Airway epithelial cell (primary cell): ENCODE results near the gene GFY. TPM values are rescaled to one million over a fixed set of nuclear protein-coding genes. Genes with fewer than 3 reads are reported as not detected.

Experiments
- total RNA-seq: library from RNA; depleted of rRNA; stranded (reverse); fragments of >200 nt; gene quantifications from 2 replicates; pipeline ENCODE4 v1.2.3, GENCODE V29; 2015

Gene GFY
- not detected in 2 replicates for total RNA-seq

GRCh38 chr19:49425178-49425577 lies at the start of gene GFY:
Gene GFY (plus strand): TSS chr19:49425388. CDS start chr19:49426431, 1,043 bp downstream.

GRCh38 chr19:49387936-49388372 lies 37.2 kb upstream of the GFY start, which contains the start of gene KASH5:
Gene KASH5 (plus strand): TSS chr19:49388249. CDS start chr19:49390884, 2,635 bp downstream.

GRCh38 chr19:49423071-49423984 lies 1.9 kb upstream of the GFY start, which contains the start of gene PTH2:
Gene PTH2 (minus strand): TSS chr19:49423441. CDS start chr19:49423339, 102 bp downstream.

GRCh38 chr19:49441210-49441959 lies 16.2 kb downstream of the GFY start, which contains the start of gene SLC17A7:
Gene SLC17A7 (minus strand): TSS chr19:49441527. CDS start chr19:49441379, 148 bp downstream.

GRCh38 chr19:49451430-49452181 lies 26.4 kb downstream of the GFY start, which contains the start of gene PIH1D1:
Gene PIH1D1 (minus strand): TSS chr19:49451814. CDS start chr19:49451574, 240 bp downstream.

GRCh38 chr19:49453013-49453756 lies 28.0 kb downstream of the GFY start, which contains the start of gene ALDH16A1:
Gene ALDH16A1 (plus strand): TSS chr19:49453225. CDS start chr19:49453332, 107 bp downstream.

GRCh38 chr19:49473868-49474541 lies 48.8 kb downstream of the GFY start, which contains the start of gene FLT3LG:
Gene FLT3LG (plus strand): TSS chr19:49474215. CDS start chr19:49474640, 425 bp downstream.

Other genes starting within 250 kb of the GFY start
- gene SLC6A16, start 100.2 kb upstream of the GFY start, total RNA-seq = not detected in 2 replicates
- gene CD37, start 90.0 kb upstream of the GFY start, total RNA-seq = not detected in 2 replicates
- gene TEAD2, start 63.0 kb upstream of the GFY start, total RNA-seq = 29.8 and 32.4 TPM in 2 replicates
- gene DKKL1, start 61.5 kb upstream of the GFY start, total RNA-seq = 0.14 TPM in 1 of 2 replicates, not detected in the other
- gene KASH5, start 37.1 kb upstream of the GFY start, total RNA-seq = not detected in 2 replicates
- not detected in 2 replicates for gene PTH2, start 1.9 kb upstream of the GFY start, total RNA-seq
- 0.14 TPM in 1 of 2 replicates, not detected in the other for gene SLC17A7, start 16.1 kb downstream of the GFY start, total RNA-seq
- 96.7 and 106 TPM in 2 replicates for gene PIH1D1, start 26.4 kb downstream of the GFY start, total RNA-seq
- gene ALDH16A1, start 27.8 kb downstream of the GFY start, total RNA-seq = 37.9 and 44.0 TPM in 2 replicates
- 0.46 and 0.49 TPM in 2 replicates for gene FLT3LG, start 48.8 kb downstream of the GFY start, total RNA-seq
- 3,198 and 3,252 TPM in 2 replicates for gene RPL13A, start 62.2 kb downstream of the GFY start, total RNA-seq
- 4,387 and 4,926 TPM in 2 replicates for gene RPS11, start 71.0 kb downstream of the GFY start, total RNA-seq
- gene FCGRT, start 87.3 kb downstream of the GFY start, total RNA-seq = 23.0 and 27.2 TPM in 2 replicates
- 2.3 and 4.7 TPM in 2 replicates for gene RCN3, start 102.6 kb downstream of the GFY start, total RNA-seq
- 57.1 and 61.2 TPM in 2 replicates for gene NOSIP, start 155.2 kb downstream of the GFY start, total RNA-seq
- 7.6 and 10.0 TPM in 2 replicates for gene PRRG2, start 155.9 kb downstream of the GFY start, total RNA-seq
- gene PRR12, start 165.8 kb downstream of the GFY start, total RNA-seq = 7.2 and 10.9 TPM in 2 replicates
- gene RRAS, start 214.8 kb downstream of the GFY start, total RNA-seq = 33.0 and 49.2 TPM in 2 replicates
- 37.4 and 48.1 TPM in 2 replicates for gene SCAF1, start 216.8 kb downstream of the GFY start, total RNA-seq
- gene IRF3, start 240.5 kb downstream of the GFY start, total RNA-seq = 78.1 and 95.4 TPM in 2 replicates
- 24.6 and 27.9 TPM in 2 replicates for gene BCL2L12, start 240.5 kb downstream of the GFY start, total RNA-seq